Neutrophil (primary cell): ENCODE measurements around the gene FGFR4.

Experiments
- H3K27ac ChIP-seq: fragments of 200-600 bp; sonication (generic); 2 replicates; pipeline ENCODE4 v1.5.1; 2016; ENCODE audit warnings: mild to moderate bottlenecking, moderate library complexity
- H3K27me3 ChIP-seq: fragments of 200-600 bp; sonication (generic); 2 replicates; pipeline ENCODE4 v1.6.0; 2016; ENCODE audit warnings: mild to moderate bottlenecking
- H3K36me3 ChIP-seq: fragments of 200-600 bp; sonication (generic); 2 replicates; pipeline ENCODE4 v1.5.1; 2017
- H3K4me1 ChIP-seq, 2 experiments: fragments of 200-600 bp in 1 of 2; sonication (generic) in 1 of 2; 1 replicate in 1 of 2; 2 replicates in 1 of 2; pipeline versions ENCODE4 v1.5.1 to v1.6.1; 2013 to 2016; ENCODE audit warnings: low read depth in 1 of 2, low read length in 1 of 2, mild to moderate bottlenecking in 1 of 2, moderate library complexity in 1 of 2; ENCODE audit not compliant: control insufficient read depth in 1 of 2, insufficient read depth in 1 of 2
- H3K4me3 ChIP-seq, 2 experiments: fragments of 200-600 bp in 1 of 2; sonication (generic) in 1 of 2; 1 replicate in 1 of 2; 2 replicates in 1 of 2; pipeline ENCODE4 v1.5.1; 2013 to 2016; ENCODE audit warnings: low read depth in 1 of 2, low read length in 1 of 2, mild to moderate bottlenecking in 1 of 2, moderate library complexity in 1 of 2
- H3K9me3 ChIP-seq: fragments of 200-600 bp; sonication (generic); 2 replicates; pipeline ENCODE4 v1.5.1; 2016
- TF ChIP-seq, protein P1 (sequence below): fragments of 200-600 bp; sonication (generic); IDR thresholded peaks from 2 replicates; pipeline ENCODE4 v1.5.1; 2016; ENCODE audit warnings: antibody characterized with exemption

The FGFR4 gene

DNA sequence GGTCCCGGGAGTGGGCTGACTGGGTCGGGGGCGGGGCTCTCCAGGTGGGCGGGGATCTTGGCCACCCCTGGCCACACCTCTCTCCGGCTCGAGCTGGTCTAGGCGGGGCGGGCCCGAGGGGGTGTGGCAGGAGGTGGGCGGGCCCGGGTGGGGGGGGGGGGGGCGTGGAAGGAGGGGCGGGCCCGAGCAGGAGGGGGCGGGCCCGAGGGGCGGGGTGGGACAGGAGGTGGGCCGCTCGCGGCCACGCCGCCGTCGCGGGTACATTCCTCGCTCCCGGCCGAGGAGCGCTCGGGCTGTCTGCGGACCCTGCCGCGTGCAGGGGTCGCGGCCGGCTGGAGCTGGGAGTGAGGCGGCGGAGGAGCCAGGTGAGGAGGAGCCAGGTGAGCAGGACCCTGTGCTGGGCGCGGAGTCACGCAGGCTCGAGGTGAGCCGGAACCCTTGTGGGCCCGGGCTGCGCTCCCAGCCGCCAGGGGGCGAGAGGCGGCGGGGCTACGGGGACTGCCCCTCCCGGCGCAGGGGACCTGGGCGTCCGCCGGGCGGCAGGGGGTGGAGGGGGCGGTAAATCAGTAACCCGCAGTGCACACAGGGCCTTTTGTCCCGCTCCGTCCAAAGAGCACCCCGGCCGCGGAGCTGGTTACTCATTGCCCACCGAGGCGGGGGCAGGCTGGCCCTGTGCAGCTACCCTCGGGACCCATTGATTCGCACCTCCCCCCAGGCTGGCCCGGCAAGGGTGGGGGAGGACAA is at the start of gene FGFR4:
Gene FGFR4 (plus strand): TSS at position 262 of the 744 bp plus-strand sequence. CDS start 2,688 bp downstream, outside the sequence.
- Histone ChIP-seq H3K4me1 (peaks cover 10 to 11% of the 10 kb centered on the region in 2 experiments), H3K9me3 (no peaks in the 10 kb centered on the region), H3K27ac (peak within 1 kb of the TSS; percentile 33), H3K36me3 (no peaks in the 10 kb centered on the region), H3K27me3 (peaks cover 82% of the 10 kb centered on the region), H3K4me3 (peak within 1 kb of the TSS; percentile 49 to 60)
- TF ChIP-seq, protein P1, sequence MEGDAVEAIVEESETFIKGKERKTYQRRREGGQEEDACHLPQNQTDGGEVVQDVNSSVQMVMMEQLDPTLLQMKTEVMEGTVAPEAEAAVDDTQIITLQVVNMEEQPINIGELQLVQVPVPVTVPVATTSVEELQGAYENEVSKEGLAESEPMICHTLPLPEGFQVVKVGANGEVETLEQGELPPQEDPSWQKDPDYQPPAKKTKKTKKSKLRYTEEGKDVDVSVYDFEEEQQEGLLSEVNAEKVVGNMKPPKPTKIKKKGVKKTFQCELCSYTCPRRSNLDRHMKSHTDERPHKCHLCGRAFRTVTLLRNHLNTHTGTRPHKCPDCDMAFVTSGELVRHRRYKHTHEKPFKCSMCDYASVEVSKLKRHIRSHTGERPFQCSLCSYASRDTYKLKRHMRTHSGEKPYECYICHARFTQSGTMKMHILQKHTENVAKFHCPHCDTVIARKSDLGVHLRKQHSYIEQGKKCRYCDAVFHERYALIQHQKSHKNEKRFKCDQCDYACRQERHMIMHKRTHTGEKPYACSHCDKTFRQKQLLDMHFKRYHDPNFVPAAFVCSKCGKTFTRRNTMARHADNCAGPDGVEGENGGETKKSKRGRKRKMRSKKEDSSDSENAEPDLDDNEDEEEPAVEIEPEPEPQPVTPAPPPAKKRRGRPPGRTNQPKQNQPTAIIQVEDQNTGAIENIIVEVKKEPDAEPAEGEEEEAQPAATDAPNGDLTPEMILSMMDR, result no peak

DNA sequence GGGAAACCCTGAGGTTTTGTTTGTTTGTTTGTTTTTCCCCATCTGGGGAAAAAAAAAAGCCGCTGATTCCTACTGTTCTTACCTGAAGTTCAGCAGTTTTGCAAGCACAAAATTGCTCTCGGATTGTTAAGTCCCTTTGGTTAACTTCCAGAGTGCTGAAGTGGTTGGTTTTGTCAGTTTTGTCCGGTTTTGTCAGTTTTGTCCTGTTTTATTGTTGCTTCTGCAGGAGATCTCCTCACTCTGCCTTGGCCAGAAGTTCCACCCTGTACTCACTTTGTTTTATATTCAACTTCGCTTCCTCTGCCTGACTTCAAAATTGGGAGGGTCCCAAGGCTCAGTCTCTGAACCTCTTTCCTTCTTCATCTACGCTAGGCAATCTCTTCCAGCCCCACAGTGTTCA is 49.8 kb upstream of the FGFR4 start:
- Histone ChIP-seq H3K9me3 (no peaks in the 10 kb centered on the region), H3K27ac (no peak overlapping the region), H3K4me1 (peaks cover 4 to 8% of the 10 kb centered on the region in 2 experiments), H3K4me3 (no peak overlapping the region), H3K27me3 (no peaks in the 10 kb centered on the region), H3K36me3 (peaks cover 12% of the 10 kb centered on the region)
- TF ChIP-seq, protein P1, result no peak

- Histone ChIP-seq H3K27ac (no peak overlapping the region), H3K9me3 (no peaks in the 10 kb centered on the region), H3K4me1 (peaks cover 4 to 8% of the 10 kb centered on the region in 2 experiments), H3K4me3 (no peak overlapping the region), H3K36me3 (peaks cover 46% of the 10 kb centered on the region), H3K27me3 (no peaks in the 10 kb centered on the region)
- TF ChIP-seq, protein P1, result no peak
Observed at GRCh38 chr5:177040814-177041420, 45.8 kb upstream of the FGFR4 start.

GRCh38 chr5:177041936-177042335 is 44.8 kb upstream of the FGFR4 start:
- Histone ChIP-seq H3K4me3 (no peak overlapping the region), H3K9me3 (no peaks in the 10 kb centered on the region), H3K27ac (no peak overlapping the region), H3K27me3 (no peaks in the 10 kb centered on the region), H3K36me3 (peaks cover 50% of the 10 kb centered on the region), H3K4me1 (no peaks in the 10 kb centered on the region)
- TF ChIP-seq, protein P1, result no peak

DNA sequence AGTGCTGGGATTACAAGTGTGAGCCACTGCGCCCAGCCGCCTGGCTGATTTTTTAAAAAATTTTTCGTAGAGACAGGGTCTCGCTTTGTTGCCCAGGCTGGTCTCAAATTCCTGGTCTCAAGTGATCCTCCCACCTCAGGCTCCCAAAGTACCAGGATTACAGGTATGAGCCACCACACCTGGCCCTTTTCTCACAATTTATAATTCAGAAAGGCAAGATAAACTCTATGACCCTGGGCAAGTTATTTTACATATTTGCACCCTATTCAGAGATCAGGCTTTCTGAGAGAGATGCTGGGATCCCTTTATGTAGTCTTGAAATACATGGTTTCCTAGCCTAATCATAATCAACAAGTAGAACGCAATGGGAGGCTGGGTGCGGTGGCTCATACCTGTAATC is 43.6 kb upstream of the FGFR4 start:
- TF ChIP-seq, protein P1, result no peak
- no peaks in the 10 kb centered on the region for H3K4me1 ChIP-seq
- H3K27ac ChIP-seq, result no peak overlapping the region
- no peaks in the 10 kb centered on the region for H3K27me3 ChIP-seq
- no peak overlapping the region for H3K4me3 ChIP-seq
- H3K9me3 ChIP-seq, result no peaks in the 10 kb centered on the region
- H3K36me3 ChIP-seq, result peaks cover 58% of the 10 kb centered on the region
